ENCODE measurements around the gene CTDSP2.
A peak's percentile ranks its signal among the peaks of the same experiment; 100 is the strongest.

Gene CTDSP2

GRCh38 chr12:57894399-57895292, 48.1 kb upstream of the CTDSP2 start:
- no peak overlapping the region for H3K27ac ChIP-seq (ENCODE audit: low read depth, low read length)
- H3F3A ChIP-seq (ENCODE audit: control insufficient read depth, insufficient read depth) = peaks cover 11% of the 10 kb centered on the region
- no peaks in the 10 kb centered on the region for H3K79me2 ChIP-seq (ENCODE audit: control insufficient read depth, low read length)
- H3K9me2 ChIP-seq (replicated peaks; ENCODE audit: control insufficient read depth, low read length) = no peaks in the 10 kb centered on the region
- TF ChIP-seq EZH2phosphoT487 (IDR thresholded peaks at IDR 0.05; ENCODE audit: borderline replicate concordance, low read length) (no peak), CTCF (IDR thresholded peaks at IDR 0.05; ENCODE audit: low read depth, low read length, poor library complexity, severe bottlenecking) (no peak)
- no peaks in the 10 kb centered on the region for H4K20me1 ChIP-seq (ENCODE audit: control insufficient read depth, insufficient read depth, low read depth, low read length)
- peaks cover 28% of the 10 kb centered on the region for H3K27me3 ChIP-seq (ENCODE audit: control insufficient read depth, low read length)
- H3K4me3 ChIP-seq (ENCODE audit: low read length) = no peak overlapping the region
- no peaks in the 10 kb centered on the region for H3K9me3 ChIP-seq (ENCODE audit: control insufficient read depth, insufficient read depth, low read length)
- H3K4me2 ChIP-seq (ENCODE audit: low read length) = peak overlapping the region; percentile 16
- H3K4me1 ChIP-seq (ENCODE audit: control insufficient read depth, low read length) = peaks cover 73% of the 10 kb centered on the region
- no peaks in the 10 kb centered on the region for H3K36me3 ChIP-seq (ENCODE audit: control insufficient read depth, low read length)

GRCh38 chr12:57893431-57894353, 47.2 kb upstream of the CTDSP2 start:
- Histone ChIP-seq H3K9me2 (replicated peaks; ENCODE audit: control insufficient read depth, low read length) (no peaks in the 10 kb centered on the region), H4K20me1 (ENCODE audit: control insufficient read depth, insufficient read depth, low read depth, low read length) (no peaks in the 10 kb centered on the region), H3K27me3 (ENCODE audit: control insufficient read depth, low read length) (peaks cover 28% of the 10 kb centered on the region), H3K79me2 (ENCODE audit: control insufficient read depth, low read length) (no peaks in the 10 kb centered on the region), H3K4me2 (ENCODE audit: low read length) (no peak overlapping the region), H3K9me3 (ENCODE audit: control insufficient read depth, insufficient read depth, low read length) (no peaks in the 10 kb centered on the region), H3K36me3 (ENCODE audit: control insufficient read depth, low read length) (no peaks in the 10 kb centered on the region), H3K27ac (ENCODE audit: low read depth, low read length) (no peak overlapping the region), H3K4me3 (ENCODE audit: low read length) (no peak overlapping the region), H3K4me1 (ENCODE audit: control insufficient read depth, low read length) (peaks cover 66% of the 10 kb centered on the region), H3F3A (ENCODE audit: control insufficient read depth, insufficient read depth) (peaks cover 8% of the 10 kb centered on the region)
- TF ChIP-seq CTCF (IDR thresholded peaks at IDR 0.05; ENCODE audit: low read depth, low read length, poor library complexity, severe bottlenecking) = no peak

- H3K79me2 ChIP-seq (ENCODE audit: control insufficient read depth, low read length) = no peaks in the 10 kb centered on the region
- peak overlapping the region; percentile 44 for H3K4me2 ChIP-seq (ENCODE audit: low read length)
- H3F3A ChIP-seq (ENCODE audit: control insufficient read depth, insufficient read depth) = peaks cover 6% of the 10 kb centered on the region; the same call in 1 of the 2 replicates
- H3K36me3 ChIP-seq (ENCODE audit: control insufficient read depth, low read length) = no peaks in the 10 kb centered on the region
- no peaks in the 10 kb centered on the region for H3K9me2 ChIP-seq (replicated peaks; ENCODE audit: control insufficient read depth, low read length)
- TF ChIP-seq EZH2phosphoT487 (IDR thresholded peaks at IDR 0.05; ENCODE audit: borderline replicate concordance, low read length) (no peak), CTCF (IDR thresholded peaks at IDR 0.05; ENCODE audit: low read depth, low read length, poor library complexity, severe bottlenecking) (no peak)
- no peak overlapping the region for H3K4me3 ChIP-seq (ENCODE audit: low read length)
- no peak overlapping the region for H3K27ac ChIP-seq (ENCODE audit: low read depth, low read length)
- peaks cover 62% of the 10 kb centered on the region for H3K4me1 ChIP-seq (ENCODE audit: control insufficient read depth, low read length)
- peaks cover 25% of the 10 kb centered on the region for H3K27me3 ChIP-seq (ENCODE audit: control insufficient read depth, low read length)
- no peaks in the 10 kb centered on the region for H3K9me3 ChIP-seq (ENCODE audit: control insufficient read depth, insufficient read depth, low read length)
- no peaks in the 10 kb centered on the region for H4K20me1 ChIP-seq (ENCODE audit: control insufficient read depth, insufficient read depth, low read depth, low read length)
Measured at GRCh38 chr12:57892232-57892972, 45.9 kb upstream of the CTDSP2 start.
